Measurements from ENCODE around the gene ABCC1.

The ABCC1 gene

DNA sequence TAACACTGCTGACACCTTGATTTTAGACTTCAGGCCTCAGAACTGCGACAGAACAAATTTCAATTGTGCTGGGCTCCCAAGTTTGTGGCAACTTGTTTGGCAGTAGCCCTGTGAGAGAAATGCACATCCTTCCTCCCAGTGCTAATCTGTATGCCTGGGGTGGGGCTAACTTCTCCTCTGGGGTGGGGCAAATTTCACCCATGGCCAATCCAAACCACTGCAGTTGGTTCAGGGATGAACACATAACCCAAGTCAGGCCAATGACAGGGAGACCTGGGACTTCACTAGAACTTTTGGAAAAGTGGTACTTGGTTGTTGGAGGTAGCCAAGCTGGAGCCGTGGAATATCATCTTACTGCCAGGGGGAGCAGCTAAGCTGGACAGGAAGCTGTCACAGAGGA, 217.5 kb downstream of the ABCC1 start:
- ChIA-PET CTCF (interaction anchor here (1.0 to 1.1 kb wide), 2 partner anchors 8 to 11 kb away, joined by 3 read pairs; no protein-coding TSS in a partner anchor), POLR2A (no interaction called here)
- no peaks in the 10 kb centered on the region for H3K4me1 ChIP-seq (ENCODE audit: control extremely low read depth in 1 of 4, control insufficient read depth in 4 of 4, insufficient read depth in 4 of 4, low read length in 3 of 4)
- no peaks in the 10 kb centered on the region for H3K27me3 ChIP-seq (replicated peaks in 2 of 5; ENCODE audit: control insufficient read depth in 4 of 5, insufficient read depth in 5 of 5, low read length in 4 of 5)
- DNase-seq: no peak
- WGBS (ENCODE audit: insufficient coverage): 50% methylated on average over 2 of the region's 2 CpGs
- peaks cover 0 to 18% (median under 1%) of the 10 kb centered on the region in 4 experiments for H3K36me3 ChIP-seq (ENCODE audit: control insufficient read depth in 4 of 4, insufficient read depth in 4 of 4, low read length in 3 of 4)
- H3K4me3 ChIP-seq (ENCODE audit: control insufficient read depth in 1 of 7, extremely low read depth in 1 of 7, insufficient read depth in 4 of 7, low read depth in 2 of 7, low read length in 6 of 7): no peak overlapping the region
- no peak overlapping the region for H3K27ac ChIP-seq (ENCODE audit: insufficient read depth in 1 of 2, low read depth in 1 of 2, low read length in 2 of 2, poor library complexity in 1 of 2, severe bottlenecking in 2 of 2)
- H3K9me3 ChIP-seq (ENCODE audit: control extremely low read depth in 1 of 5, control insufficient read depth in 4 of 5, insufficient read depth in 2 of 5, low read depth in 1 of 5, low read length in 4 of 5): peaks cover 0 to 8% (median 0%) of the 10 kb centered on the region in 5 experiments

DNA sequence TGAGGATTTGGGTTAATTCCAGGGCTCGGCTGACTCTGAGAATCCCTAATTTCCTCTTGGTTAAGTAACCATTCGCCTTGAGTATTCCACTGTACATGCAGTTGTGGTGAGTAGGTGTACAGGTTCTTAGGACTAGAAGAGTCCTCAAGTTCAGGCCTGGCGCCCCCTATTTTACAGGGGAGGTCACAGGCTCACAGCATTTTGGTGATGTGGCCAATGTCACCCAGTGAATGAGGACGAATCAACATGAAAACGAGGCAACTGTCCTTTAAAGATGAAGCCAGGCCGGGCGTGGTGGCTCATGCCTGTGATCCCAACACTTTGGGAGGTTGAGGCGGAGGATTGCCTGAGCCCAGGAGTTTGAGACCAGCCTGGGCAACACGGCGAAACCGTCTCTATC, 218.5 kb downstream of the ABCC1 start:
- ChIA-PET CTCF (no interaction called here), POLR2A (interaction anchor here (0.6 kb wide), 1 partner anchor 33 kb away, joined by 5 read pairs; no protein-coding TSS in a partner anchor)
- no peak for DNase-seq
- peaks cover 0 to 5% (median 0%) of the 10 kb centered on the region in 5 experiments for H3K9me3 ChIP-seq (ENCODE audit: control extremely low read depth in 1 of 5, control insufficient read depth in 4 of 5, insufficient read depth in 2 of 5, low read depth in 1 of 5, low read length in 4 of 5)
- H3K4me3 ChIP-seq (ENCODE audit: control insufficient read depth in 1 of 7, extremely low read depth in 1 of 7, insufficient read depth in 4 of 7, low read depth in 2 of 7, low read length in 6 of 7): no peak overlapping the region
- H3K27ac ChIP-seq (ENCODE audit: insufficient read depth in 1 of 2, low read depth in 1 of 2, low read length in 2 of 2, poor library complexity in 1 of 2, severe bottlenecking in 2 of 2): no peak overlapping the region
- H3K27me3 ChIP-seq (replicated peaks in 2 of 5; ENCODE audit: control insufficient read depth in 4 of 5, insufficient read depth in 5 of 5, low read length in 4 of 5): no peaks in the 10 kb centered on the region
- peaks cover 0 to 11% (median 0%) of the 10 kb centered on the region in 4 experiments for H3K36me3 ChIP-seq (ENCODE audit: control insufficient read depth in 4 of 4, insufficient read depth in 4 of 4, low read length in 3 of 4)
- WGBS (ENCODE audit: insufficient coverage): 94% methylated on average over 10 of the region's 11 CpGs
- no peaks in the 10 kb centered on the region for H3K4me1 ChIP-seq (ENCODE audit: control extremely low read depth in 1 of 4, control insufficient read depth in 4 of 4, insufficient read depth in 4 of 4, low read length in 3 of 4)

- H3K4me3 ChIP-seq (ENCODE audit: control insufficient read depth in 1 of 7, extremely low read depth in 1 of 7, insufficient read depth in 4 of 7, low read depth in 2 of 7, low read length in 6 of 7): no peak overlapping the region
- peaks cover 0 to 9% (median 0%) of the 10 kb centered on the region in 4 experiments for H3K36me3 ChIP-seq (ENCODE audit: control insufficient read depth in 4 of 4, insufficient read depth in 4 of 4, low read length in 3 of 4)
- CTCF ChIA-PET: no interaction called here
- no peak for DNase-seq
- H3K4me1 ChIP-seq (ENCODE audit: control extremely low read depth in 1 of 4, control insufficient read depth in 4 of 4, insufficient read depth in 4 of 4, low read length in 3 of 4): no peaks in the 10 kb centered on the region
- 95% methylated on average over 13 of the region's 14 CpGs for WGBS (ENCODE audit: insufficient coverage)
- H3K27me3 ChIP-seq (replicated peaks in 2 of 5; ENCODE audit: control insufficient read depth in 4 of 5, insufficient read depth in 5 of 5, low read length in 4 of 5): no peaks in the 10 kb centered on the region
- peaks cover 0 to 5% (median 0%) of the 10 kb centered on the region in 5 experiments for H3K9me3 ChIP-seq (ENCODE audit: control extremely low read depth in 1 of 5, control insufficient read depth in 4 of 5, insufficient read depth in 2 of 5, low read depth in 1 of 5, low read length in 4 of 5)
- no peak overlapping the region for H3K27ac ChIP-seq (ENCODE audit: insufficient read depth in 1 of 2, low read depth in 1 of 2, low read length in 2 of 2, poor library complexity in 1 of 2, severe bottlenecking in 2 of 2)
- POLR2A ChIA-PET: no interaction called here
Observed at GRCh38 chr16:16168431-16168830, 219.0 kb downstream of the ABCC1 start.

DNA sequence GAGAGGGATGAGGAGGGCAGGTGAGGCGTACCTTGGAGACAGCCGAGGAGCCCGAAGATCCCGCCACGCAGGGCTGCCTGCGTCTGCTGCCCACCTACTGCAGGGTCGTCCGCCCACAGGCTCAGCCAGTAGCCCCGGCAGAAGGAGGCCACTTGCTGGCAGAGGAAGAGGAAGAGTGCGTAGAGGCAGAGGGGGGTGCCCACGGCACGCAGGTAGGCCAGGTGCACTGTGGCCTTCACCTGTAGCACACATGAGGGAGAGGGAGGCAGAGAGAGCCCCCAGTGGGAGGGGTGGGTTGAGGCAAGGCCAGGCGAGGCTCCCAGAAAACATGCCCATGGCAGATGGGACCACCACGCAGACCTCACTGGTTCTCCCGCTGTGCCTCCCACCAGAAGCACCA, 220.2 kb downstream of the ABCC1 start:
- CTCF ChIA-PET: no interaction called here
- no peaks in the 10 kb centered on the region for H3K4me1 ChIP-seq (ENCODE audit: control extremely low read depth in 1 of 4, control insufficient read depth in 4 of 4, insufficient read depth in 4 of 4, low read length in 3 of 4)
- no peak overlapping the region for H3K27ac ChIP-seq (ENCODE audit: insufficient read depth in 1 of 2, low read depth in 1 of 2, low read length in 2 of 2, poor library complexity in 1 of 2, severe bottlenecking in 2 of 2)
- no peaks in the 10 kb centered on the region for H3K9me3 ChIP-seq (ENCODE audit: control extremely low read depth in 1 of 5, control insufficient read depth in 4 of 5, insufficient read depth in 2 of 5, low read depth in 1 of 5, low read length in 4 of 5)
- H3K4me3 ChIP-seq (ENCODE audit: control insufficient read depth in 1 of 7, extremely low read depth in 1 of 7, insufficient read depth in 4 of 7, low read depth in 2 of 7, low read length in 6 of 7): no peak overlapping the region
- DNase-seq: no peak
- 97% methylated on average over 13 of the region's 15 CpGs for WGBS (ENCODE audit: insufficient coverage)
- POLR2A ChIA-PET: no interaction called here
- no peaks in the 10 kb centered on the region for H3K27me3 ChIP-seq (replicated peaks in 2 of 5; ENCODE audit: control insufficient read depth in 4 of 5, insufficient read depth in 5 of 5, low read length in 4 of 5)
- H3K36me3 ChIP-seq (ENCODE audit: control insufficient read depth in 4 of 4, insufficient read depth in 4 of 4, low read length in 3 of 4): peaks cover 0 to 3% (median 0%) of the 10 kb centered on the region in 4 experiments

- DNase-seq: no peak
- 100% methylated on average over 1 of the region's 4 CpGs for WGBS (ENCODE audit: insufficient coverage)
- no peaks in the 10 kb centered on the region for H3K27me3 ChIP-seq (replicated peaks in 2 of 5; ENCODE audit: control insufficient read depth in 4 of 5, insufficient read depth in 5 of 5, low read length in 4 of 5)
- no peaks in the 10 kb centered on the region for H3K4me1 ChIP-seq (ENCODE audit: control extremely low read depth in 1 of 4, control insufficient read depth in 4 of 4, insufficient read depth in 4 of 4, low read length in 3 of 4)
- ChIA-PET CTCF (no interaction called here), POLR2A (no interaction called here)
- H3K9me3 ChIP-seq (ENCODE audit: control extremely low read depth in 1 of 5, control insufficient read depth in 4 of 5, insufficient read depth in 2 of 5, low read depth in 1 of 5, low read length in 4 of 5): peaks cover 0 to 5% (median 2%) of the 10 kb centered on the region in 5 experiments
- peaks cover 0 to 5% (median 0%) of the 10 kb centered on the region in 4 experiments for H3K36me3 ChIP-seq (ENCODE audit: control insufficient read depth in 4 of 4, insufficient read depth in 4 of 4, low read length in 3 of 4)
- no peak overlapping the region for H3K4me3 ChIP-seq (ENCODE audit: control insufficient read depth in 1 of 7, extremely low read depth in 1 of 7, insufficient read depth in 4 of 7, low read depth in 2 of 7, low read length in 6 of 7)
- H3K27ac ChIP-seq (ENCODE audit: insufficient read depth in 1 of 2, low read depth in 1 of 2, low read length in 2 of 2, poor library complexity in 1 of 2, severe bottlenecking in 2 of 2): no peak overlapping the region
Observed at GRCh38 chr16:16171332-16171919, 222.0 kb downstream of the ABCC1 start.

DNA sequence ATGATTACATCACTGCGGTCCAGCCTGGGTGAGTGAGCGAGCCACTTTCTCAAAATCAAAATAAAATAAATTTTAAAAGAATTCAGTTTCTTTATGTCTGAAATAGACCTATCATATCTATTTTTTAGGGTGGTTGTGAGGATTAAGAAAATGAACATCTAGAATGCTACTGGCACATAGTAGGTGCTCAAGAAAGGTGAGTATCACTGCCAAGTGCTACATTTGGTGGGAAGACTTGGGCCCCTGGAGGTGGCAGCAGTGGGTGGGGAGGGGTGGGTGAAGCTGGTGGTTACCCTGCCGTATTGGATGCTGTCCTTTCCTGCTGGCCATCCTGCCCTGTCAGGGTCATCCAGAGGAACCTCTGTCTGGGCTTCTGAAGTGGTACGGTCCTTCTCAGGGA, 223.6 kb downstream of the ABCC1 start:
- H3K27ac ChIP-seq (ENCODE audit: insufficient read depth in 1 of 2, low read depth in 1 of 2, low read length in 2 of 2, poor library complexity in 1 of 2, severe bottlenecking in 2 of 2): no peak overlapping the region
- H3K9me3 ChIP-seq (ENCODE audit: control extremely low read depth in 1 of 5, control insufficient read depth in 4 of 5, insufficient read depth in 2 of 5, low read depth in 1 of 5, low read length in 4 of 5): peaks cover 0 to 6% (median 2%) of the 10 kb centered on the region in 5 experiments
- ChIA-PET CTCF (interaction anchor here (1.6 to 1.7 kb wide), 2 partner anchors 10 to 14 kb away, joined by 4 to 6 read pairs; no protein-coding TSS in a partner anchor), POLR2A (no interaction called here)
- peaks cover 0 to 5% (median 0%) of the 10 kb centered on the region in 4 experiments for H3K36me3 ChIP-seq (ENCODE audit: control insufficient read depth in 4 of 4, insufficient read depth in 4 of 4, low read length in 3 of 4)
- 100% methylated on average over 2 of the region's 4 CpGs for WGBS (ENCODE audit: insufficient coverage)
- H3K4me1 ChIP-seq (ENCODE audit: control extremely low read depth in 1 of 4, control insufficient read depth in 4 of 4, insufficient read depth in 4 of 4, low read length in 3 of 4): no peaks in the 10 kb centered on the region
- no peaks in the 10 kb centered on the region for H3K27me3 ChIP-seq (replicated peaks in 2 of 5; ENCODE audit: control insufficient read depth in 4 of 5, insufficient read depth in 5 of 5, low read length in 4 of 5)
- DNase-seq: no peak
- no peak overlapping the region for H3K4me3 ChIP-seq (ENCODE audit: control insufficient read depth in 1 of 7, extremely low read depth in 1 of 7, insufficient read depth in 4 of 7, low read depth in 2 of 7, low read length in 6 of 7)

DNA sequence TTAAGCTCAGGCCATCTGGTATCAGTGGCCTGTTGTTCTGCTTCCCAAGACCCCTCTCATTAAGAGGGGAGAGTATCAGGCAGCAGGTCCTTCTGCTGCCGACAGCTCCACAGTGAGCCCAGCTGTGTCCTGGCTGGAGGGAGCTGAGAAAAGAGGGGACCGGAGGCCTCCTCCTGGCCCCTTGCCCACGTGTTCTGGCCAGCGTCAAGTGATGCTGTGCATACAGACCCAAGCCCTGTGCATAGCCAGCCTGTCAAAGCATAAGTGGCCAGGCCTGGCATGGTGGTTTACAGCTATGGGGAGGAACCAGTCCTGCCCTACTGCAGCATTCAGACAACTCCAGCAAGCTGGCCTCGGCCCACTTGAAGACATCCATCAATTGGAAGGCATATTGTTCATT, 225.9 kb downstream of the ABCC1 start:
- peaks cover 0 to 6% (median 2%) of the 10 kb centered on the region in 5 experiments for H3K9me3 ChIP-seq (ENCODE audit: control extremely low read depth in 1 of 5, control insufficient read depth in 4 of 5, insufficient read depth in 2 of 5, low read depth in 1 of 5, low read length in 4 of 5)
- no peaks in the 10 kb centered on the region for H3K4me1 ChIP-seq (ENCODE audit: control extremely low read depth in 1 of 4, control insufficient read depth in 4 of 4, insufficient read depth in 4 of 4, low read length in 3 of 4)
- no peak overlapping the region for H3K27ac ChIP-seq (ENCODE audit: insufficient read depth in 1 of 2, low read depth in 1 of 2, low read length in 2 of 2, poor library complexity in 1 of 2, severe bottlenecking in 2 of 2)
- no peaks in the 10 kb centered on the region for H3K27me3 ChIP-seq (replicated peaks in 2 of 5; ENCODE audit: control insufficient read depth in 4 of 5, insufficient read depth in 5 of 5, low read length in 4 of 5)
- DNase-seq: no peak
- POLR2A ChIA-PET: no interaction called here
- no peak overlapping the region for H3K4me3 ChIP-seq (ENCODE audit: control insufficient read depth in 1 of 7, extremely low read depth in 1 of 7, insufficient read depth in 4 of 7, low read depth in 2 of 7, low read length in 6 of 7)
- CTCF ChIA-PET: interaction anchor here (1.3 to 1.5 kb wide), 2 partner anchors 8 to 15 kb away, joined by 3 read pairs; no protein-coding TSS in a partner anchor
- 100% methylated on average over 4 of the region's 5 CpGs for whole genome bisulfite sequencing (ENCODE audit: insufficient coverage)
- peaks cover 0 to 7% (median 0%) of the 10 kb centered on the region in 4 experiments for H3K36me3 ChIP-seq (ENCODE audit: control insufficient read depth in 4 of 4, insufficient read depth in 4 of 4, low read length in 3 of 4)

All from common myeloid progenitor, CD34-positive (primary cell).